HG03060 (cell line): Measurements from ENCODE around the gene C14orf132.
"Not testable (repeated sequence)": the region's sequence is repeated elsewhere in the genome, so short reads cannot be mapped to it uniquely, and the experiment has no call there.

ENCODE experiments used
- ATAC-seq: cut with Tn5 transposase; IDR thresholded peaks from one replicate; pipeline ENCODE4 v1.9.1; 2021; ENCODE audit warnings: low read depth, moderate number of reproducible peaks; ENCODE audit not compliant: unreplicated experiment

The C14orf132 gene

GRCh38 chr14:96038920-96039632, at the start of gene C14orf132:
C14orf132 (plus strand) TSS chr14:96039362; CDS start chr14:96039501, 139 bp downstream.
- no peak for ATAC-seq

DNA sequence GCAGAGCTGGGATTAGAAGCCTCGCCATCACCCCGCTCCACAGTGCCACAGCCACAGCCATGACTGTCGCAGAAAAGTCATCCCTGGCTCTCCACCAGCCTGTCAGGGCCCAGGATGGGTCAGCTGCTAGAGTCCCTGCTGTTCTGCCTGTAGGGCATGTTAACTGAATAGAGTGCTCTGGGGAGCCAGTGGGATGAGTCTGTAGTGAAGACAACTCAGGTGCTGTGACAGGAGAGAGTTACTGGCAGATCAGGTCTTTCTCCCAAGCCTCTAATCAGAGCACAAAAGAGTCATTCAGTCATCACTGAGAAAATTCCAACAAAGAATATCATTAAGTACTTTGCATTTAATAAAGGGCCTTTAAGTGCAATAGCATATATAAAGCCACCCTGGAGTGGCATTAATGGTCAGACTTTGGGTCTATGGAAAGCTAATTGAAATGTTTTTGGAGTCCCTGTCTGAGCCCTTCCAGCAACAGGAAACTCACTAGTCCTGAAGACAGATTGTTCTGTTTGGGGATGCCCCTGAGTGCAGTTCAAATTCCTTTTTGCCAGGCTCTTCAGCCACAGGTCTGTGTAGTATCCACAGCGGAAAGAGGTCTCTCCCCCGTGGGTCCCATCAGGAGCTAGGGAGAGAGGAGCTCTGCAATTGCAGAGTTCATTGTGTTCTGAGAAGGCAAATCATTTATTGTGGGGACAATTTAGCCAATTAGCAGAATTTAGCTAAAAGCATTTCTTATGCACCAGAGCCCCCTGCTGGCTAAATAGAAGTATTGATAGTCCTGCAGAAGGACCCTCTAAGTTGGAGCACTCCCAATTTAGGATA, 45.2 kb upstream of the C14orf132 start:
- ATAC-seq = no peak

DNA sequence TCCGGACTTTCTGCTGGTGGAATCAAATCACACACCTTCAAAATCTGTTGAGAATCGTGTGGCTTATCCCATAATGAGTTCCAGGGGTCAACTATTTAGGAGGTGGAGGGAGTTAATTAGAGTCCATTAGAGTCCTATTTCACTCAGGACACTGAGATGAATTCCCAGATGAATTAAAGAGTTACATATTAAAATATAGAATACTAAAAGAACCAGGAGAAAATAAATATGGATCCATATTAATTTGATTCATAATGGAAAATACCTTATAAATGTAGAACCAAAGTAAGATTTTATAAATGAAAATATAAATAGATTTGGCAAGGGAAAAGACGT, 44.6 kb upstream of the C14orf132 start:
- no peak for ATAC-seq

DNA sequence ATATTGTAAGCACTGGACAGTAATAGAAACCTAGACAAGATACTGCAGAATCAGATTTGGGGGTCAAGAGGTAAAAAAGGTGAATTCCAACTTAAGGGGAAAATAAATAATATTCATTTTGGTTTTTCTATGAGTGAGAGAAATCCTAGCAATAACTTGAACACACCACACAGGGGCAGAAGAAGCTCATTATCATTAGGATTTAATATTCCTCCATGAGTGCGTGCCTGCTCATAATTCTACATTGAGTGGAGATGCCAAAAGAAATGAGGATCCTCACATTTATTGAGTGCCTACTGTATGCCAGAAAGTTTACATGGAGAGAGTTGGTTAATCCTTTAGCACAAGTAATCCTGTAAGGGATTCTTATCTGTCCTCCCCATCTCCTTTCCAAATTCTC, 40.5 kb upstream of the C14orf132 start:
- ATAC-seq = no peak

DNA sequence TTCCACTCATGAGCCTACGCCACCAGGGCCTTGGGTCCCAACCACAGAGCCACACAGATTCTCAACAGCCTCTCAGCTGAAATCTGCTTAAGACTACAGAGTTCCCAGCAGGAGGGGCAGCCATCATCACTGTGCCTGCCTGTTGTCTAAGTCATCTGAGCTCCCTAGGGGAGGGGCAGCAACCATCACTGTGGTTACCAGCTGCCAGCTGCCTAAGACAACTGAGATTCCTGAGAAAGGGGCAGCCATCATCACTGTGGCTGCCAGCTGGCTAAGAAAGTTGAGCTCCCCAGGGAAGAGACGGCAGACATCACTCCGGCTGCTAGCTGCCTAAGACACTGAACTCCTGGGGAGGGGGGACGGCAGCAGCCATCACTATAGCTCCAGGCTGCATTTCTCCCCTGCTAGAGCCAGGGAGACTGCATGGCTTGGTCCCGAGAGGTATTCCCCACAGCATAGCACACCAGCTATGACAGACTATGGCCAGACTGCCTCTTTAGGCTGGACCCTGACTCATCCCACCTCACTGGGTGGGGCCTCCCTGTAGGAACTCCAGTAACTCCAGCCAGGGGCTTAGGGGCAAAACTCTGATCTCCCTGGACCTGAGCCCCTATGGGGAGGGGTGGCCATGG, 37.2 kb upstream of the C14orf132 start:
- ATAC-seq = no peak

- no peak for ATAC-seq
Observed at GRCh38 chr14:96002498-96002884, 36.7 kb upstream of the C14orf132 start.

GRCh38 chr14:96011131-96011530, 28.0 kb upstream of the C14orf132 start:
- ATAC-seq = no peak

- ATAC-seq = no peak
Observed at GRCh38 chr14:96011607-96012006, 27.6 kb upstream of the C14orf132 start.

DNA sequence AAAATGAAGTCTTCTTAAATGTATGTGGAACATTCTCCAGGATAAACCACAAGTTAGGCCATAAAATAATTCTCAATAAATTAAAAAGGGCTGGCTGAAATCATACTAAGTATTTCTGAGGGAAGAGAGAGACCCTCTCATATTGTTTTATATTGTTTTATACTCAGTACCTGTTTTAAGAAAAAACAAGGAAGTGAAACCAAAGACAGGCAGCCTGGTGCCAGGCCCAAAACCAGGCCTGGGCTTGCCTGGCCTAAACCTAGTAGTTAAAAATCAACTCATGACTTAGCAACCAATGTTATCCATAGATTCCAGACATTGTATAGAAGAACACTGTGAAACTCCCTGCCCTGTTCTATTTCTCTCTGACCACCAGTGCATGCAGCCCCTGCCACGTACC, 26.4 kb upstream of the C14orf132 start:
- not testable (repeated sequence) for ATAC-seq

- ATAC-seq = no peak
Observed at GRCh38 chr14:96014176-96014575, 25.0 kb upstream of the C14orf132 start.

- ATAC-seq = no peak
Observed at GRCh38 chr14:96016501-96017160, 22.5 kb upstream of the C14orf132 start.

- ATAC-seq = no peak
Observed at GRCh38 chr14:96017882-96018281, 21.3 kb upstream of the C14orf132 start.

DNA sequence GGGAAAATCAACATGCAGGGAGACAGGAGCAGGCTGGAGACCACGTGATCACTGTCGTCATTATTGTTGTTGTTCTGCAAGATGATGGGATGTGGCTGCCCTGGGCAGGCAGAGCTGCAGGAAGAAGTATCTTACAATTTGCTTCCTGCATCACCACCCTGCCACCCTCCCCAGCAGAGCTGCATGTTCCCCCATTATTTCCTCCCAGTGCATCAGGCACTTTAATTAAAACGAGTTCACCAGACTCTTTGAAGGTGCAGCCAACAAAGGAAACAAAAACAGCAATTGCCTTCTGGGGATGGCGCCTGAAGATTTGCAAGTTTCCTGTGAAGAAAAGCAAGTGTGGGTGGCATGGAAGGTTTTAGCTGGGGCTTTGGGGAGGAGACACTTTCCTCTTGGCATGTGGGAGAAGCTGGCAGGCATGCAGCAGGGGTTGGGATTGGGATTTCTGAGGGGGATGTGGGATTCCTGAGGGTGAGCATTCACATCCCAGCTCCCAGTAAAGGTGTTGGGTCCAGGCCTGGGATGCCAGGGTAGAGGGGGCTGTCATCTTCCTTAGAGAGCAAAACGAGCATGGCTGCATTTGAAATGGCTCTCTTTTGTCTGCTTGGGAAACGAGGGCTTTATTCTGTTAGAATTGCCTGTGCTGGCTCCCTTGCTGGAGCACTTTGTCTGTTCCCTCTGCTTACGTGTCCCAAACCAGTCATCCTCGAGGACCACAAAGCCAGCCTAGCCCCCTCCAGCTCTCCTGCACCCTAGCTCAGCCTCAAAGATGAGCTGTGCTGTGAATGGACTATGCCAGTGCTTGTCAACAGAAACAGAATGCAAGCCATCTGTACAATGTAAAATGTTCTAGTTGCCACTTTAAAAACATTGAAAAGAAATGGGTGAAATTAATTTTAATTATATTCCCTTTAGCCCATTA, 11.5 kb upstream of the C14orf132 start:
- ATAC-seq = no peak

- no peak for ATAC-seq
Observed at GRCh38 chr14:96029089-96029645, 10.0 kb upstream of the C14orf132 start.

DNA sequence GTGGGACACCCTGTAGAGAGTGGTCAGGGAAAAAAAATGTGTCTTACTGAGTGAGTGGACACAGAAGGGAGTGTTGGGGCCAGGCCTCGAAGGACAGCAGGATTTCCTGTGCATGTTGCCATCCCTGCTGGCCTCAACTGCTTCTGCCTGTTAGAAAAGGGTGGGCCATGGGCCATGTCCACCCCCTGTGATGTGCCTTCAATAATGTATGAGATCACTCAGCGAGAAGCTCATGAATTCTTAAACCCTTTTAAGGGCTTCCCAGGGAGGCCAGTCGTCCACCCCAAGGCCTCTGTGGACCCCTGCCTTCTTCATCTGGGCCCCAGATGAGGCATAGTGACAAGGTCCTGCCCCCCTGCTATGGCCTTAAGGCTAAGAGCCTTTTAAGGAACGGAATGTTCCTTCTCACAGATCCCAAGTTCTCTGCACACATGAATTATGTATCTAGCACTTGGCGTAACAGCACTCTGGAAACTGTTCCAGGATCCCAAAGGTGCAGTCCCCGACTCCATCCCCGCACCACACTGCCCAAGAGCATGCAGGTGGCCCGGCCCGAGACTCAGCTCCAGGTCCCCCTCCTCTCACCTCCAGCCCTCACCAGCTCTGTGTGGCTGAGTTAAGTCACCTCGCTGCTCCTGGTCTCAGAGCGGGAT, 8.9 kb upstream of the C14orf132 start:
- no peak for ATAC-seq

- no peak for ATAC-seq
Observed at GRCh38 chr14:96031691-96032090, 7.5 kb upstream of the C14orf132 start.

- no peak for ATAC-seq
Observed at GRCh38 chr14:96035456-96035855, 3.7 kb upstream of the C14orf132 start.

GRCh38 chr14:96037891-96038557, 1.1 kb upstream of the C14orf132 start:
- ATAC-seq = no peak

DNA sequence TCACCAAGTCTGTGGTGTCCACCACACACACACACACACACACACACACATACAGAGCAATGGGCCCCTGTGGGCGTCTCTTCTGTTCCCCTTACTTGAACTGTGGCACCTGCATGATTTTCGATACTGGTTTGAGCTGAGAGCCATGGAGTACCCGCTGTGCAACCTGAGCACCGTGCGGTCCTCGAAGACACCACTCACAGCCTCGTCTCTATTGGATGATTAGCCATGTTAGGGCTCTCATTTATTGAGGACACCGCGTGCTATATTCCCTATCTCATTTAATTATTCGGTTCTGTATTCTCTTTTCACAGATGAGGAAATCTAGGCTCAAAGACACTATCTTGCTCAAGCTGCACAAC, 623 bp upstream of the C14orf132 start:
- ATAC-seq = no peak
